ENCODE measurements around the gene MYH1.
A peak's percentile ranks its signal among the peaks of the same experiment; 100 is the strongest.
"Not testable (repeated sequence)": the region's sequence is repeated elsewhere in the genome, so short reads cannot be mapped to it uniquely, and the experiment has no call there.

MYH1 gene

DNA sequence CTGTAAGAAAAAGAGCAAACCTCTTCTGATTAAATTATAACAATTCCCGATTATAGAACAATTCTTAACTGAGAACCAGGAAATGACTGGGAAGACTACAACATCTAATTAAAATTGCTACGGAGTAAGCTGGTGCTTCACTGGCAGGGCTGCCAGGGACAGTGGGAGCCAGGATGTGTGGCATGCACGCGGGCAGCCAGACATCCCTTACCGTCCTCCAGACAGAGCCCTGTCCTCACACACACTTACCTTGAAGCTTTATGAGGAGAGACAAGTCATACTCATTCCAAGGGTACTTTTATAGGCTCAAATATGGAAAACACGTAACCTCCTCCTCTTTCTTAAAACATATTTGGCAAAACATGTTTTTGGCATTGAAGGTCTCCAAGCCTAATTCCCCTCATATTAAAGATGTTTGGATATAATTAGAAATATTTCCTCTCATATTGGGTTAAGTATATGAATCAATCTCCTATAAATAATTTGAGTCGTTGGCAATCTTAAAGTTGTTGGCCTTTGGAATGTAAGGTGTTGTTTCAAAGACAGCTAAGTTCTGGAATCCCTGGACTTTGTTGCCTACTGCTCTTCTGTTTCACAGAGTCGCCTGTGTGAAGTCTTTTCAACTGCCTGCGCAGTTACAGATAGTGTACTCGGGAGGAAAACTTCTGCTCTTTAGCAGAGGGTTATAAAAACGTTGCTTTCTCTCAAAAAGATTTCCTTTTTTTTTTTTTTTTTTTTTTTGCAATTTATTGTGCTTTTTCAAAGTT lies at the start of gene MYH1:
TSS of gene MYH1 (minus strand) at position 272 of the 767 bp plus-strand sequence. CDS start 1,900 bp downstream, outside the sequence.
- DNase-seq (ENCODE audit: low spot score) = no peak

DNA sequence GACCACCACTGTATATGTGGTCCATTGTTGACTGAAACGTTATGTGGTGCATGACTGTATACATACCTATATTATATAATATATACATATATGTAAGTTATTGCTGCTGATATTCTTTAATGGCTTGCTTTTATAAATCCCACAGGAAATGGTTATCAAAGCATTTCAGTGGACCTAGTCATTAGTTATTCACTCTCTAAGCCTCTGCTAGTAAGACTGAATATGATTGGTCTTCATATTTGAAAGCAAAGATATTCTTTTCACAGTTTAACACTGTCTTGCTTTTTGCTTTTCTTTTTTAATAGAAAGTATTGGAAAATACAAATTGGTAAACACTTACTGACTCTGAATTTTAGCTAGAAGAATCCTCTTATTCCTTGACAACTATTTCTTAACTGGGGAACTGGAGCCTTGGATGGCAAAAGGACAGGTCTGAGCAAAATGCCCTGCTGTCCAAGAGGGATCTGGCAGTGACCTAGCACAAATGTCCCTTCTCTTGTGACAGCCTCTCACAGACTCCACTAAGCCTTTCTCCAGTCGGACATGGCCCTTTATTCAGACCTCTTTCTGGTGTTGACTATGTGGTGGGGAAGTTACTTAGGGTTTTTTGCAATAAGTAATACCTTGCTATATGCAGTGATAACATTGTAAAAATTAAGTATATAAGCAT lies 45.8 kb upstream of the MYH1 start:
- no peak for DNase-seq (ENCODE audit: low spot score)

DNA sequence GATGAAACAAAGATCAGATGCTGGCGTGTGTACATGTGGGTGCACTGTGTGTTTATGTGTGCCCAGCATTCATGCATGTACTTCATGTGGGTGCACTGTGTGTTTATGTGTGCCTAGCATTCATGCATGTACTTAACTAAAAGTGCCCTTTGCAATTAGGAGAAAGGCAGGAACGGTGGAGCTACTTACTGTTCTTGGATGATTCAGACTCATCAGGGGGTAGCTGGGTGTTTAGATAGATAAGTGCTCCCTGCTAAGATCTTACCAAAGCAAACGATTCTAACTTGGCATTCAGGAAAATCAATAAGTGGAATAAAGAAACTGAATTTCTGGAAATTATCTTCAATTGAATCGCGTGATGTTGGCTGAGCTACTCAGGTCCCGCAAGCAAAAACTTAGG lies 39.7 kb upstream of the MYH1 start:
- no peak for DNase-seq (ENCODE audit: low spot score)

GRCh38 chr17:10557422-10557821 lies 39.1 kb upstream of the MYH1 start:
- DNase-seq (ENCODE audit: low spot score) = no peak

- DNase-seq (ENCODE audit: low spot score) = no peak
Measured at GRCh38 chr17:10556301-10557005, 38.1 kb upstream of the MYH1 start.

- no peak for DNase-seq (ENCODE audit: low spot score)
Measured at GRCh38 chr17:10550014-10550413, 31.7 kb upstream of the MYH1 start.

- DNase-seq (ENCODE audit: low spot score) = peak; percentile 37
Measured at GRCh38 chr17:10549096-10549842, 30.9 kb upstream of the MYH1 start, which contains the start of gene MYH2. Gene MYH2, minus strand, starts transcription at chr17:10549658. Its CDS starts 1,738 bp downstream, at chr17:10547920.

DNA sequence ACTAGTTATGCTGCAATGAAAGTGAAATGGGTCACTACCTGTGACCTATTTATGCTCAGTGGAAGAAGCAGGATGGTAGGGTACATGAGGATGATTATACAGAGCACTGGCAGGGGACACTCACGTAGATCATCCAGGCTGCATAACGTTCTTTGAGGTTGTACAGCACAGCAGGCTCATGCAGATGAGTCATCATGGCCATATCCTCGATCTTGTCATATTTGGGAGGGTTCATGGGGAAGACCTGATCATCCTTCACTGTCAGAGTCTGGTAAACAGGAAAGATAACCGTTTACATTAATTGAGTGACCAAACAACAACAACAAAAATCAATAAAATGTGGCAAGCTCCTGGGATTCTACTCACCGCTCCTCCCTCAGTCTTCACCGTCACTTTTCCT lies 29.0 kb upstream of the MYH1 start:
- DNase-seq (ENCODE audit: low spot score) = no peak

DNA sequence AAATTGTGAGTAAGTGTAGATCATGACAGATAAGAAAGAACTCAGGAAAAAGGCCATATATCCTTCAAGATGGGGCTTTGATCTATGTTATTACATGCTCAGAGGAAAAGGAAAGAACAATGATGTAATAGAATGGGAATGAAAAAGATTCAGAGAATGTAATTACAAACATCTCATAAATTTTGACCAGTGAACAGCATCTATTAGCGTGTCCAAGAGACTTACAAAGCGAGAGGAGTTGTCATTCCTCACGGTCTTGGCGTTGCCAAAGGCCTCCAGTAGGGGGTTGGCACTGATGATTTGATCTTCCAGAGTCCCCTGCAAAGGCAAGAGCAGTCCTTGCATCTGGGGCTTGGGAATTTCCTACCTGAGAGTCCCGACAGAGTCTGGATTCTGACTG lies 25.1 kb upstream of the MYH1 start:
- DNase-seq (ENCODE audit: low spot score) = not testable (repeated sequence)

GRCh38 chr17:10541179-10541578 lies 22.8 kb upstream of the MYH1 start:
- DNase-seq (ENCODE audit: low spot score) = not testable (repeated sequence)

GRCh38 chr17:10532026-10532425 lies 13.7 kb upstream of the MYH1 start:
- DNase-seq (ENCODE audit: low spot score) = no peak

GRCh38 chr17:10527419-10527818 lies 9.1 kb upstream of the MYH1 start:
- DNase-seq (ENCODE audit: low spot score) = no peak

DNA sequence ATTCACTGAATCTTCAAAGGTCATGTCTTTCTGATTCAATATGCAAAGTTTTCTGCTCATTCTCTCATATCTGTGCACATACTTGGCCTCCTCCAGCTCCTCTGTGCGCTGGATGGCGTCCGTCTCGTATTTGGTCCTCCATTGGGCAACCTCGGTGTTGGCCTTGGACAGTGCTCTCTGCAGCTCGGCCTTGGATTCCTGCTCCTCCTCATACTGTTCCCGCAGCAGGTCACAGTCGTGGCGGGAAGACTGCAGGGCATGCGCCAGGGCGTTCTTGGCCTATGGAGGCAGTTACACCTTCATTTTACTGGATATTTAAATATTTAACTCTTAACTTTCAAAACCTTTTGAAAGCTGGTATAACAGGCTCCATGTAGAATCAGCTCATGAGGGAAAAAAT lies 8.2 kb upstream of the MYH1 start:
- no peak for DNase-seq (ENCODE audit: low spot score)

DNA sequence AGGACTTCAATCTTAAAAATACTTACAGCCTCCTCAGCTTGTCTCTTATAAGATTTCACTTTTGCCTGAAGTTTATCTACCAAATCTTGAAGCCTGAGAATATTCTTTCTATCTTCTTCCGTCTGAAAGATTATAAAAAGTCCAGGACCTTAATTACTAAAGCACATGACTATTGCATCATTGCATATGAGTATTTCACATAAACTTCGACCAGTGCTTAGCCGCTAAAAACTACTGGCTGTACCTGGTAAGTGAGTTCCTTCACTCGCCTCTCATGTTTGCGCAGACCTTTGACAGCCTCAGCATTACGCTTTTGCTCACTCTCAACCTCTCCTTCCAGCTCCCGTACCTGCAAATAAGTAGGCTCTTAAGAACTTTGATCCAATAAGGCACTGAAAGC lies 4.7 kb upstream of the MYH1 start:
- DNase-seq (ENCODE audit: low spot score) = no peak

GRCh38 chr17:10521949-10522348 lies 3.6 kb upstream of the MYH1 start:
- DNase-seq (ENCODE audit: low spot score) = no peak

- DNase-seq (ENCODE audit: low spot score) = no peak
Measured at GRCh38 chr17:10516638-10517037, 1.7 kb downstream of the MYH1 start.

- no peak for DNase-seq (ENCODE audit: low spot score)
Measured at GRCh38 chr17:10516065-10516464, 2.3 kb downstream of the MYH1 start.

GRCh38 chr17:10513299-10514067 lies 4.9 kb downstream of the MYH1 start:
- DNase-seq (ENCODE audit: low spot score) = no peak

DNA sequence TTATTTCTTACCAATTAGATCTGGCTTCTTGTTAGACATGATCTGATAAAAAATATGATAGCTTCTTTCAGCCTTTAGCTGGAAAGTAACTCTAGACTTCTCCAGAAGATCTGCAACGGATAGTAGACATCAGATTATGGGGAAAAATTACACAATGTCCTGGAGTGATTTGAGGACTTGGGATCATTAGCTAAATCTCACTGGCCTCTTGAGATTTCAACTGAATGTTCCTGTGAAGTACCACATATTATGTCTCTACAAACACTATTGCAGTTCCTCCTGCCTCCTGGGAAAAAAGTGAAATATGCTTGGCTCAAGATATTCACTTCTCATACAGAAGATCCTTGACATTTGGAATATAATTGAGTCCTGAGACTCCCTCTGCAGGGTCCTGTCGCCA lies 5.5 kb downstream of the MYH1 start:
- no peak for DNase-seq (ENCODE audit: low spot score)

DNA sequence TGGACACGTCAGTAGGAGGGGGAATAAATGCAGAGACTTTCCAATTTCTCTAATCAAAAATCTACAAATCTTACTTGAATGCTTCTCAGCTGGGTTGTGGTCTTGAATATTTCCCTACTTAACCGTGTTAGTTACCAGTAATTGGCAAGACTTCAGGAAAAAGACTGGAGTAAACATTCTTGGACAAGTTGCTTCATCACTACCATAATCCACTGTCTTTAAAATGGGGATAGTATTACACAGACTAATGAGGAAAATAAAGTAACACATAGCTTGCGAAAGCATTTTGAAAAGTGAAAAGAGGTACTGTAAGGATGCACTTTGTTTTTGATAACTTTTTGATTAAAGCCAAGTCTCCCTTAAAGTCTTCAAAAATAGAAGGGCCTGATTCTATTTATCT lies 18.4 kb downstream of the MYH1 start:
- DNase-seq (ENCODE audit: low spot score) = no peak

GRCh38 chr17:10492004-10492403 lies 26.3 kb downstream of the MYH1 start:
- DNase-seq (ENCODE audit: low spot score) = no peak
